ENCODE data around the gene VPS13D.
A peak's percentile ranks its signal among the peaks of the same experiment; 100 is the strongest.

The VPS13D gene

GRCh38 chr1:12540580-12541273 lies 310.9 kb downstream of the VPS13D start:
- no peak overlapping the region for H3K27ac ChIP-seq (ENCODE audit: poor library complexity, severe bottlenecking)
- no peaks in the 10 kb centered on the region for H3K36me3 ChIP-seq (ENCODE audit: low read depth)
- no peak for ATAC-seq (ENCODE audit: low read depth)
- DNase-seq (ENCODE audit: low spot score): peak; percentile 11
- H3K4me3 ChIP-seq (ENCODE audit: severe bottlenecking): no peak overlapping the region
- no peaks in the 10 kb centered on the region for H3K4me1 ChIP-seq (ENCODE audit: insufficient read depth, poor library complexity, severe bottlenecking)
- no peaks in the 10 kb centered on the region for H3K9me3 ChIP-seq (ENCODE audit: severe bottlenecking)
- H3K27me3 ChIP-seq (ENCODE audit: insufficient read depth, poor library complexity, severe bottlenecking): no peaks in the 10 kb centered on the region
- TF ChIP-seq CTCF (IDR thresholded peaks at IDR 0.05; ENCODE audit: poor library complexity, severe bottlenecking): no peak

- ATAC-seq (ENCODE audit: low read depth) (peak; percentile 21; the same call in 1 of the 3 replicates), DNase-seq (ENCODE audit: low spot score) (peak; percentile 8)
- Histone ChIP-seq H3K27ac (ENCODE audit: poor library complexity, severe bottlenecking) (no peak overlapping the region), H3K36me3 (ENCODE audit: low read depth) (no peaks in the 10 kb centered on the region), H3K4me3 (ENCODE audit: severe bottlenecking) (no peak overlapping the region), H3K9me3 (ENCODE audit: severe bottlenecking) (no peaks in the 10 kb centered on the region), H3K4me1 (ENCODE audit: insufficient read depth, poor library complexity, severe bottlenecking) (no peaks in the 10 kb centered on the region), H3K27me3 (ENCODE audit: insufficient read depth, poor library complexity, severe bottlenecking) (no peaks in the 10 kb centered on the region)
- no peak for TF ChIP-seq CTCF (IDR thresholded peaks at IDR 0.05; ENCODE audit: poor library complexity, severe bottlenecking)
These were observed 311.7 kb downstream of the VPS13D start for GRCh38 chr1:12541274-12542137.

- Histone ChIP-seq H3K9me3 (ENCODE audit: severe bottlenecking) (no peaks in the 10 kb centered on the region), H3K27ac (ENCODE audit: poor library complexity, severe bottlenecking) (no peak overlapping the region), H3K4me1 (ENCODE audit: insufficient read depth, poor library complexity, severe bottlenecking) (no peaks in the 10 kb centered on the region), H3K27me3 (ENCODE audit: insufficient read depth, poor library complexity, severe bottlenecking) (no peaks in the 10 kb centered on the region), H3K4me3 (ENCODE audit: severe bottlenecking) (no peak overlapping the region), H3K36me3 (ENCODE audit: low read depth) (no peaks in the 10 kb centered on the region)
- ATAC-seq (ENCODE audit: low read depth): no peak
- TF ChIP-seq CTCF (IDR thresholded peaks at IDR 0.05; ENCODE audit: poor library complexity, severe bottlenecking): no peak
- DNase-seq (ENCODE audit: low spot score): peak; percentile 9
These were observed 312.3 kb downstream of the VPS13D start for GRCh38 chr1:12542138-12542465.

- no peaks in the 10 kb centered on the region for H3K36me3 ChIP-seq (ENCODE audit: low read depth)
- H3K4me3 ChIP-seq (ENCODE audit: severe bottlenecking): no peak overlapping the region
- H3K27me3 ChIP-seq (ENCODE audit: insufficient read depth, poor library complexity, severe bottlenecking): no peaks in the 10 kb centered on the region
- TF ChIP-seq CTCF (IDR thresholded peaks at IDR 0.05; ENCODE audit: poor library complexity, severe bottlenecking): no peak
- H3K4me1 ChIP-seq (ENCODE audit: insufficient read depth, poor library complexity, severe bottlenecking): no peaks in the 10 kb centered on the region
- H3K9me3 ChIP-seq (ENCODE audit: severe bottlenecking): no peaks in the 10 kb centered on the region
- DNase-seq (ENCODE audit: low spot score): peak; percentile 2
- no peak overlapping the region for H3K27ac ChIP-seq (ENCODE audit: poor library complexity, severe bottlenecking)
- ATAC-seq (ENCODE audit: low read depth): no peak
These were observed 313.1 kb downstream of the VPS13D start for GRCh38 chr1:12542616-12543592.
